Motor neuron (in vitro differentiated cells): ENCODE data around the gene RAB25. TPM values are rescaled to one million over a fixed set of nuclear protein-coding genes. Genes with fewer than 3 reads are reported as not detected.
"Not testable (repeated sequence)": the region's sequence is repeated elsewhere in the genome, so short reads cannot be mapped to it uniquely, and the experiment has no call there.

ENCODE experiments used
- ATAC-seq, 8 experiments: fragments of 200-7000 bp; cut with Tn5 transposase; replicated peaks in 6 of 8; 2 replicates each; pipeline ENCODE4 v1.8.0; 2021; ENCODE audit warnings: mild to moderate bottlenecking in 8 of 8, moderate library complexity in 8 of 8
- H3K27ac ChIP-seq, 2 donors: fragments of 250-450 bp; sonication (Bioruptor Pico); 2 replicates each; pipeline ENCODE4 v1.9.0; 2021; ENCODE audit warnings: antibody characterized with exemption in 2 of 2, mild to moderate bottlenecking in 2 of 2, moderate library complexity in 1 of 2
- H3K4me1 ChIP-seq, 2 donors: fragments of 250-450 bp; sonication (Bioruptor Pico); replicated peaks in 1 of 2; 2 replicates each; pipeline ENCODE4 v1.6.1; 2021; ENCODE audit warnings: antibody characterized with exemption in 2 of 2, mild to moderate bottlenecking in 2 of 2, moderate library complexity in 1 of 2
- H3K4me3 ChIP-seq, 5 donors: fragments of 250-450 bp; sonication (Bioruptor Pico); 2 replicates each; pipeline ENCODE4 v1.9.0; 2021; ENCODE audit warnings: antibody characterized with exemption in 5 of 5, mild to moderate bottlenecking in 5 of 5, moderate library complexity in 4 of 5
- WGBS, 10 experiments: fragments of 450-650 bp; shearing (Covaris generic); methylation state at CpG; one replicate each; pipeline ENCODE4 v1.0.0; 2022; 5-methylcytosine and 5-hydroxymethylcytosine counted together
- in situ Hi-C, 9 experiments: fragments of 400-800 bp; cut with MboI; loops; one replicate each; pipeline ENCODE4 v1.15.0; 2021; ENCODE audit warnings: low sequenced_read_pairs in 9 of 9, low pct_unique_long_range_greater_than_20kb in 2 of 9; ENCODE audit not compliant: unreplicated experiment in 9 of 9
- total RNA-seq, 8 experiments: library from RNA; unstranded; fragments of 300-600 nt; gene quantifications; 2 replicates each; pipeline versions ENCODE4 v1.2.3 to v1.2.4, GENCODE V29; 2022

Gene RAB25
- 1 to 10 TPM in 3 of 8 experiments, under 1 TPM in 2, not detected in 3; 0.50 to 1.3 (median 1.1) TPM for total RNA-seq

GRCh38 chr1:156060937-156061636 is at the start of gene RAB25:
Gene RAB25, plus strand, starts transcription at chr1:156061160. Its CDS starts 241 bp downstream, at chr1:156061401.
- Histone ChIP-seq H3K4me1 (peaks cover 3 to 12% of the 10 kb centered on the region in 2 donors), H3K27ac (peak within 1 kb of the TSS in 1 of 2 donors; percentile 32), H3K4me3 (no peak within 1 kb of the TSS)
- 48 to 80% (median 71%) methylated on average over 3 to 7 of the region's 11 CpGs; no CpG with 5 or more reads in 5 of the 10 experiments for WGBS, 10 experiments
- in situ Hi-C loops: no loop called here
- no peak for ATAC-seq

DNA sequence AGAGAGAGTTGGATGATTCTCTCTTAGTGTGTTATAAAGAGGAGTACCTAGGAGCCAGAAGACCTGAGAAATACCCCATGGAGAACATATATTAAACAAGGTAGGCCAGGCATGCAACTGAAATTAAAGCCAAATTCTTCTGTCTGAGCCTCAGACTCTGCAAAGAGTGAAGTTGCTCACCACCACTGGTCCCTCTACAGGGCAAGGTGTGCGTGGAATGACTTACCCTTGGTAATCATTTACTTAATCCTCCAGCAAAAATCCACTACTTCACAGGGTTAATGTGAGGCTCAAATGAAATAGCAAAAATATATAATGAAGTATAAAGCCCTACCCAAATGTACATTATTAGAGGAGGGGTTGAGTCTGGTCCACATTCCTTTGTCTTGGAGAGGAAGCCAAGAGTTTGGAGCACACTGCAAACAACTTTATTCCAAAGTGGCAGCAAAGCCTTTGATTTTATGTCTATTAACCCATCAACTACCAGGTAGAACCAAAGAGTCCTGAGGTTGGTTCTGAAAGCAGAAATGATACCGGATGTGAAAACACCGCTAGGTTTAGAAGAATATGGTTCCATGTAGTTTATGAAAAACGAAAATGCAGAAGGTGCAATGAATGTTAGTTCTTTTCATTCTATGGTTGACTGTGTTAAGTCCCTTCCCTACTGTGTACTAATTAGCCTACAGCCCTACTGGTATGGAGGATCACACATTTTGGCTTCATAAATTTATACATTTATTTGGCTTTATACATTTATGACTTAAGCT is 48.7 kb upstream of the RAB25 start:
- Histone ChIP-seq H3K4me1 (peaks cover 0 to 4% of the 10 kb centered on the region in 2 donors), H3K4me3 (no peak overlapping the region), H3K27ac (no peak overlapping the region)
- in situ Hi-C loops: no loop called here
- WGBS, 10 experiments: 80 to 100% (median 96%) methylated on average over 1 to 4 of the region's 4 CpGs; no CpG with 5 or more reads in 1 of the 10 experiments
- ATAC-seq: no peak

- ATAC-seq: no peak
- H3K4me1 ChIP-seq: peaks cover 5 to 6% of the 10 kb centered on the region in 2 donors
- WGBS, 10 experiments: 60 to 100% (median 95%) methylated on average over 1 to 7 of the region's 7 CpGs; no CpG with 5 or more reads in 3 of the 10 experiments
- no peak overlapping the region for H3K4me3 ChIP-seq
- in situ Hi-C loops: no loop called here
- H3K27ac ChIP-seq: no peak overlapping the region
Observed at GRCh38 chr1:156014829-156015228, 46.1 kb upstream of the RAB25 start.

GRCh38 chr1:156019946-156020292 is 41.0 kb upstream of the RAB25 start:
- H3K27ac ChIP-seq: peak overlapping the region; percentile 95
- WGBS, 10 experiments: 13 to 73% (median 50%) methylated on average over 3 to 8 of the region's 8 CpGs; no CpG with 5 or more reads in 1 of the 10 experiments
- H3K4me1 ChIP-seq: peaks cover 8 to 10% of the 10 kb centered on the region in 2 donors
- in situ Hi-C loops: no loop called here
- peak overlapping the region; percentile 87 to 98 (median 96) for H3K4me3 ChIP-seq
- no peak for ATAC-seq

DNA sequence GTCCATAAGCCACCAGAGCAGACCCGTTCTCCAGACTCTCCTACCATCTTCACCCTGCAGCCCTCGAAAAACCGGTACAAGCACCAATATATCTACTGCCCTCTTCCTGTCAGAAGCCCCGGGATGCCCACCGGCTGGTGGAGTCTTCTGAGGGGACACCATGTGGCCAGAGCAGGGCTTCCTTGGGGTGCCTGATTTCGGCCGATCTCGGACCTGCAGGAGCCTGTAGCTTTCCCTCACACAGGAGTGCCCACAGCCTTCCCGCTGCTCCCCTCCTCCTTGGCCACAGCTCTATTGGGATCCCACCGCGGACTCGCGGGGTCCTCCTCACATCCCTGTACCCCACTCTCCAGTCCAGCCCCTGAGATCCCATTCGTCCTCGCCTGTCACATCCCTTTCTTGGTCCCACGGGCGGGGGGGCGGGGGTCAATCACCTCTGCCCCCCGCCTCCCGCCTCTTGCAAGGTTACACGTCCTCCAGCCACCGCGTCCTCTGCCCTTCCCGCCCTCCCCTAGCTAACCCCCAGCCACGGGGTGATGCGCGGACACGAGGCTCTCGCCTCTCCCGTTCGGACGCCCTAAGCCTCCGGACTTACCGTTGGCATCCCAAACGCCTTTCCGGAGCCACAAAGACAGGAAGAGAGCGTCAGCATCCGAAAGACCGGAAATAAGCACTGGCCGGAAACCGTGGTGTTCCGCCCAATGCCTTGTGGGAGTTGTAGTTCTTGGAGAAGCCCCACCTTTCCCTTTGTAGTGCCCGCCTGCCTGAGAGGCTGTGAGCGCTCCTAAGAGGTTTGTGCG is 40.5 kb upstream of the RAB25 start, which contains the start of gene SSR2:
SSR2 (minus strand) TSS at position 659 of the 800 bp plus-strand sequence. CDS start 784 bp downstream, outside the sequence.
- H3K27ac ChIP-seq: peak within 1 kb of the TSS; percentile 95
- WGBS, 10 experiments: 0 to 4% (median 0%) methylated on average over 1 to 14 of the region's 45 CpGs; no CpG with 5 or more reads in 2 of the 10 experiments
- peak; percentile 96 to 99 (median 98) for ATAC-seq
- in situ Hi-C loops: no loop called here
- H3K4me3 ChIP-seq: peak within 1 kb of the TSS; percentile 87 to 98 (median 96)
- peaks cover 8 to 13% of the 10 kb centered on the region in 2 donors for H3K4me1 ChIP-seq

DNA sequence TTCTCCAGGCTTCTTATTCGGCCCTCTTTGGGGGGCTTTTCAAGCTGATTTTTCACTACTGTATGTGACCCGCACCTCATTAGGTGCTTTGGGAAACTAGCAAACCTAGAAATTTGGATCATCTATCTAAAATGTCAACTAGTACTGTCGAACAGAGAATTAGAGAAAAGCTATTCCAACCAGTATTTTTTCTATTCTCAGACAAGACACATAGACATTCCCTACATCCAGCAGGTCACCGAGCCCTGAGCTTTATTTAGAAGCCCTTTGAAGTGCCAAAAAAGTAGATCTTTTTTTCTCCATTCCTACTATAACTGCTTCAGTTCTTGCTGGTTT is 39.9 kb upstream of the RAB25 start:
- ATAC-seq: no peak
- peak overlapping the region; percentile 87 to 98 (median 96) for H3K4me3 ChIP-seq
- in situ Hi-C loops: no loop called here
- peaks cover 8 to 13% of the 10 kb centered on the region in 2 donors for H3K4me1 ChIP-seq
- WGBS, 10 experiments: 0 to 24% (median 3%) methylated on average over 1 to 4 of the region's 4 CpGs
- H3K27ac ChIP-seq: no peak overlapping the region

- 0 to 86% (median 67%) methylated on average over 1 to 2 of the region's 2 CpGs for WGBS, 10 experiments
- H3K4me3 ChIP-seq: no peak overlapping the region
- in situ Hi-C loops: no loop called here
- peaks cover 8 to 13% of the 10 kb centered on the region in 2 donors for H3K4me1 ChIP-seq
- no peak for ATAC-seq
- no peak overlapping the region for H3K27ac ChIP-seq
Observed at GRCh38 chr1:156021954-156022353, 39.0 kb upstream of the RAB25 start.

DNA sequence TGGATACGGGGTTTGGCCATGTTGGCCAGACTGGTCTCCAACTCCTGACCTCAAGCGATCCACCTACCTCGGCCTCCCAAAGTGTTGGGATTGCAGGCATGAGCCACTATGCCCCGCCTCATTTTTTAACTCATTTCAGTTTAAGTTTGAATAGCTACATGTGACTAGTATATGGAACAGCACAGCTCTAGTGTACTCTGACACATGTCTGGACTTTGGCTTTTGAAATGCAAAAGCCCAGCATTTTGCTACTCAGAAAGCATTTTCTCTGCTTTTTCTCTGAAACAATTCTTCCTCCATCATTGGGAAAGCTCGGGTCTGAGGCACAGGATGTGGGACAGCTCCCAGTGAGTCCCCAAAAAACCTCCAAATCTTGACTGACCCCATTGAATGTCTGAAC is 36.2 kb upstream of the RAB25 start:
- H3K4me3 ChIP-seq: no peak overlapping the region
- ATAC-seq: no peak
- H3K4me1 ChIP-seq: peaks cover 2 to 8% of the 10 kb centered on the region in 2 donors
- in situ Hi-C loops: no loop called here
- WGBS, 10 experiments: 60 to 79% (median 70%) methylated on average over 1 to 5 of the region's 5 CpGs; no CpG with 5 or more reads in 3 of the 10 experiments
- no peak overlapping the region for H3K27ac ChIP-seq

DNA sequence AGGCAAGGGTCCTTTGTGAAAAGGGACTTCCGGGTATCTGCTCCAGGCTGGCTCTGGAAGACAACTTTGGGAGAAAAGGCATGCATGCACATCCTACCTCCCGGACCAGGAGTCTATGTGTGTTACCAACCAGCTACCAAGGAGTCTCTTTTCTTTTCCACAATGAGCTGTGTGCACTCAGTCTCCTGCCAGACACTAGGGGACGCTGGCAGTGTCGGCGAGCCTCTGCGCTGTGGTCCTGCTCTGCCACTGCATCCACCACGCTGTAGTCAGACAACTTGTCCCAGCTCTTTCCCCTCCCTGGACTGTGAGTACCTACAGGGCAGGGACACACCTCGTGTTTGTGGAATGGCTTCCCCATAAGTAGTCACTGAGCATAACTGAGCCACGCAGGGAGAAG is 35.1 kb upstream of the RAB25 start:
- no peak overlapping the region for H3K27ac ChIP-seq
- no peak overlapping the region for H3K4me3 ChIP-seq
- ATAC-seq: peak; percentile 66 to 99 (median 90)
- 10 to 50% (median 25%) methylated on average over 2 to 9 of the region's 9 CpGs; no CpG with 5 or more reads in 2 of the 10 experiments for WGBS, 10 experiments
- H3K4me1 ChIP-seq: peaks cover 0 to 6% of the 10 kb centered on the region in 2 donors
- in situ Hi-C loops: no loop called here

GRCh38 chr1:156026588-156026987 is 34.4 kb upstream of the RAB25 start:
- Histone ChIP-seq H3K27ac (no peak overlapping the region), H3K4me3 (no peak overlapping the region), H3K4me1 (peaks cover 0 to 4% of the 10 kb centered on the region in 2 donors)
- in situ Hi-C loops: no loop called here
- 61 to 95% (median 80%) methylated on average over 1 to 4 of the region's 4 CpGs; no CpG with 5 or more reads in 3 of the 10 experiments for WGBS, 10 experiments
- no peak for ATAC-seq

DNA sequence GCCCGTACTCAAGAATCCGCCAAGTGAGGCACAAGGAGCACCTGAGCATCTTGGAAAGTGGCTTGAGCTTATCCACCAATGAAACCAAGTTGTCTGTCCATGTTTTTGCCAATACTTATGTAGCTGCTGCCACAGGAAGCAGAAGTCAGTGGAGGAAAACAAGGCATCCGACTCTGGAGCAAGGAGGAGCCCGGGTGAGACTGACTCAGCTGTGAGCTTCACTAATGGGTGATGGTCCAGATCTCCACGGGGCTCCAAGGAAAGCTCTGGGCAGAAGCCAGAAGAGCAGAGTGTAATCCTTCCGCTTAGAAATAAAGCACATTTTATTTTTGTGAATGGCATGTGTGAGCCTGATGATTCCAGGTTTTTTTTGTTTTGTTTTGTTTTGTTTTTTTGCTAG is 27.9 kb upstream of the RAB25 start:
- no peak for ATAC-seq
- no peak overlapping the region for H3K4me3 ChIP-seq
- H3K27ac ChIP-seq: no peak overlapping the region
- WGBS, 10 experiments: 0 to 90% (median 71%) methylated on average over 2 to 6 of the region's 6 CpGs; no CpG with 5 or more reads in 2 of the 10 experiments
- no peaks in the 10 kb centered on the region for H3K4me1 ChIP-seq
- in situ Hi-C loops: no loop called here

- in situ Hi-C loops, ATAC-seq, H3K27ac ChIP-seq, H3K4me1 ChIP-seq, H3K4me3 ChIP-seq: not testable (repeated sequence)
- WGBS, 10 experiments: 84 to 100% (median 93%) methylated on average over 1 to 4 of the region's 4 CpGs; no CpG with 5 or more reads in 5 of the 10 experiments
Observed at GRCh38 chr1:156034991-156035390, 26.0 kb upstream of the RAB25 start.
